Fibroblast of villous mesenchyme (primary cell): ENCODE measurements around the gene MMP23B. TPM values are rescaled to one million over a fixed set of nuclear protein-coding genes. Genes with fewer than 3 reads are reported as not detected.

Experiments
- DNase-seq: peaks from one replicate; pipeline ENCODE4 v3.0.0-alpha.2; 2010; ENCODE audit warnings: low read depth
- H3K4me3 ChIP-seq: 2 replicates; pipeline ENCODE4 v1.5.1; 2011; ENCODE audit warnings: low read depth, mild to moderate bottlenecking, low read length
- total RNA-seq: library from RNA; depleted of rRNA; stranded (reverse); fragments of >200 nt; gene quantifications from 2 replicates; pipeline ENCODE4 v1.2.3, GENCODE V29; 2012
- TF ChIP-seq, protein P1 (sequence below): IDR thresholded peaks from 2 replicates; pipeline ENCODE4 v1.5.1; 2012; ENCODE audit warnings: low read depth, mild to moderate bottlenecking, low read length; ENCODE audit not compliant: insufficient read depth

MMP23B gene
- total RNA-seq, 1 donor, result 6.5 TPM

DNA sequence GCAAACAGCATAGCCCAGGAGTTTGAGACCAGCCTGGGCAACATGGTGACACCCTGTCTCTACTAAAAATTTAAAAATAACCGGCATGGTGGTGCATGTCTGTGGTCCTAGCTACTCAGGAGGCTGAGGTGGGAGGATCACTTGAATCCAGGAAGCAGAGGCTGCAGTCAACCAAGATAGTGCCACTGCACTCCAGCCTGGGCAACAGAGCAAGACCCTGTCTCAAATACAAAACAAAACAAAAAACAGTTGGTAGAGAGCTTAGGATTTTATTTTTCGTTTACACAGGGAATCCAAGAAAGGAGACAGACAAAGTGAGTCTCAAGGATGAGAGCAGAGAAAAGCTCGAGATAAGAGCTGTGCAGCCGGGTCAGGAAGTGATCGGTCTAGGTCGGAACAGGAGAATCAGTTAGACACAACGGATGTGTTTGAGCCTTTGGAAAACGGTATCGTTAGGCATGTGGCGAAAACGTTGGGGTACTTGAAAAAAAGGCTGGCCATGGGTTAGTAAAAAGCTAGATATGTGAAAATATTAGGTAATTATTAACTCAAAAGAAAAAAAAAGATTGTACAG is 18.4 kb upstream of the MMP23B start:
- H3K4me3 ChIP-seq, result peak overlapping the region; percentile 83
- DNase-seq, result no peak
- TF ChIP-seq, protein P1, sequence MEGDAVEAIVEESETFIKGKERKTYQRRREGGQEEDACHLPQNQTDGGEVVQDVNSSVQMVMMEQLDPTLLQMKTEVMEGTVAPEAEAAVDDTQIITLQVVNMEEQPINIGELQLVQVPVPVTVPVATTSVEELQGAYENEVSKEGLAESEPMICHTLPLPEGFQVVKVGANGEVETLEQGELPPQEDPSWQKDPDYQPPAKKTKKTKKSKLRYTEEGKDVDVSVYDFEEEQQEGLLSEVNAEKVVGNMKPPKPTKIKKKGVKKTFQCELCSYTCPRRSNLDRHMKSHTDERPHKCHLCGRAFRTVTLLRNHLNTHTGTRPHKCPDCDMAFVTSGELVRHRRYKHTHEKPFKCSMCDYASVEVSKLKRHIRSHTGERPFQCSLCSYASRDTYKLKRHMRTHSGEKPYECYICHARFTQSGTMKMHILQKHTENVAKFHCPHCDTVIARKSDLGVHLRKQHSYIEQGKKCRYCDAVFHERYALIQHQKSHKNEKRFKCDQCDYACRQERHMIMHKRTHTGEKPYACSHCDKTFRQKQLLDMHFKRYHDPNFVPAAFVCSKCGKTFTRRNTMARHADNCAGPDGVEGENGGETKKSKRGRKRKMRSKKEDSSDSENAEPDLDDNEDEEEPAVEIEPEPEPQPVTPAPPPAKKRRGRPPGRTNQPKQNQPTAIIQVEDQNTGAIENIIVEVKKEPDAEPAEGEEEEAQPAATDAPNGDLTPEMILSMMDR, result no peak

GRCh38 chr1:1614204-1614953 is 17.6 kb upstream of the MMP23B start:
- peak overlapping the region; percentile 83 for H3K4me3 ChIP-seq
- peak; percentile 91 for DNase-seq
- TF ChIP-seq, protein P1, result no peak

- DNase-seq, result no peak
- peak overlapping the region; percentile 83 for H3K4me3 ChIP-seq
- TF ChIP-seq, protein P1, result no peak
Measured at GRCh38 chr1:1614954-1615255, 17.1 kb upstream of the MMP23B start.

- TF ChIP-seq, protein P1, result no peak
- DNase-seq, result peak; percentile 95
- peak within 1 kb of the TSS; percentile 83 for H3K4me3 ChIP-seq
Measured at GRCh38 chr1:1615256-1616044, 16.5 kb upstream of the MMP23B start, which contains the start of gene MIB2. Gene MIB2, plus strand, starts transcription at chr1:1615500. Its CDS starts 7,953 bp downstream, at chr1:1623453.

DNA sequence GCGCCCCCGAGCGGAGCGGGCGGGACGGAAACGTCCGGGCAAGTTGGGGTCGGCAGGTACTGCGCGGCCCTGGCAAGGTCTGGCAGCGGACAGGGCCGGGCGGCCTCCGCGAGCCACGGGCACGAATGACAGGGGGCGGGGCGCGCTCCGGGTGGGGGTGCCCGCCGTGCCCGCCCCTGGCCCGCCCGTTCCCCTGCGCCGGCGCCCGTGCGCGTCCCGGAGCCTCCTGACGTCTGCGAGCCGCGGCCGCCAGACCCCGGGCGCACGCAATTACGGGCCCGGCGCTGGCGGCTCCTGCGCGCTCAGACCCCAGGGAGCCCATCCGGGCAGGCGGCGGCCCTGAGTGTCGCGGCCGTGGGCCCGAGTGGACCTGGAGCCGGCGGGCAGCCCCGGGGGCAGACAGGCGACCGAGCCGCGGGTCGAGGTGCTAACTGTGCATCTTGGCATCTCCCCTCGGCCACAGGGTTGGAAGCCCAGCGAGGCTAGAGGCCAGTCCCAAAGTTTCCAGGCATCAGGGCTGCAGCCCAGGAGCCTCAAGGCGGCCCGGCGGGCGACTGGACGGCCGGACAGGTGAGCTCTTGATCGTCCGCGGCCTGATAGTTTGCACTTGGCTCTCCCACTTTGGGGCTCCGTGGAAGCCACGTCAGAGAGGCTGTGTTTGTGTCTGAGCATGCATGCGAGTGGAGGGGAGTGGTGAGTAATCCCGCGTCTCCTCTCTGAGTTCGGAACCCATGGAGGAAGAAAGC is 15.8 kb upstream of the MMP23B start:
- H3K4me3 ChIP-seq, result peak overlapping the region; percentile 83
- TF ChIP-seq, protein P1, result no peak
- DNase-seq, result peak; percentile 48

DNA sequence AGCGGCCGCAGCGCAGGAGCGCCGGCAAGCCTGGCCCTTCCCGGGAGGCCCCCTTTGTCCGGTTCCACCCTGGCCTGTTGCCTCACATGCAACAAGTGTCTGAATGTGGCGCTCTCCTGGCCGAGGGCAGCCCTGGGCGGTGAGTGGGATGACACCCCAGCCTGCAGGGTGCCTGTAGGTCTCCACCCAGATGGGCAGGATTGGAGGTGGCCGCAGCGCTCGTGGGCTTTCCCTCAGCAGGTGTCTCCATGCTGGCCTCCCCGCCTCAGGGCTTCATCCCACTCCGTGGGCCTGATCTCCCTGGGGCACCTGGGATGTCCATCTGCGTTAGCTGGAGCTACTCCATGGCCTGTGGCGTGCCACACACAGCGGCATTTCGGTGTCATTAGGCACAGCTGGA is 15.1 kb upstream of the MMP23B start:
- peak overlapping the region; percentile 83 for H3K4me3 ChIP-seq
- no peak for DNase-seq
- TF ChIP-seq, protein P1, result no peak
